Epithelial cell of proximal tubule (primary cell): ENCODE results near the gene PTGR2. TPM values are rescaled to one million over a fixed set of nuclear protein-coding genes. Genes with fewer than 3 reads are reported as not detected.
"Not testable (repeated sequence)": the region's sequence is repeated elsewhere in the genome, so short reads cannot be mapped to it uniquely, and the experiment has no call there.

Experiments
- DNase-seq: peaks from one replicate; pipeline ENCODE4 v3.0.0-alpha.2; 2011; ENCODE audit warnings: low read depth
- H3K4me3 ChIP-seq: 2 replicates; pipeline ENCODE4 v1.5.1; 2011; ENCODE audit warnings: low read depth, mild to moderate bottlenecking, low read length
- total RNA-seq: library from RNA; depleted of rRNA; stranded (reverse); fragments of >200 nt; gene quantifications from 2 replicates; pipeline ENCODE4 v1.2.3, GENCODE V29; 2015
- TF ChIP-seq, protein P1 (sequence below): conservative IDR thresholded peaks from 2 replicates; pipeline ENCODE4 v1.5.1; 2012; ENCODE audit warnings: low read depth, mild to moderate bottlenecking, low read length

PTGR2 gene
- total RNA-seq, 1 donor from 2014 or later = 4.8 TPM

- TF ChIP-seq, protein P1, sequence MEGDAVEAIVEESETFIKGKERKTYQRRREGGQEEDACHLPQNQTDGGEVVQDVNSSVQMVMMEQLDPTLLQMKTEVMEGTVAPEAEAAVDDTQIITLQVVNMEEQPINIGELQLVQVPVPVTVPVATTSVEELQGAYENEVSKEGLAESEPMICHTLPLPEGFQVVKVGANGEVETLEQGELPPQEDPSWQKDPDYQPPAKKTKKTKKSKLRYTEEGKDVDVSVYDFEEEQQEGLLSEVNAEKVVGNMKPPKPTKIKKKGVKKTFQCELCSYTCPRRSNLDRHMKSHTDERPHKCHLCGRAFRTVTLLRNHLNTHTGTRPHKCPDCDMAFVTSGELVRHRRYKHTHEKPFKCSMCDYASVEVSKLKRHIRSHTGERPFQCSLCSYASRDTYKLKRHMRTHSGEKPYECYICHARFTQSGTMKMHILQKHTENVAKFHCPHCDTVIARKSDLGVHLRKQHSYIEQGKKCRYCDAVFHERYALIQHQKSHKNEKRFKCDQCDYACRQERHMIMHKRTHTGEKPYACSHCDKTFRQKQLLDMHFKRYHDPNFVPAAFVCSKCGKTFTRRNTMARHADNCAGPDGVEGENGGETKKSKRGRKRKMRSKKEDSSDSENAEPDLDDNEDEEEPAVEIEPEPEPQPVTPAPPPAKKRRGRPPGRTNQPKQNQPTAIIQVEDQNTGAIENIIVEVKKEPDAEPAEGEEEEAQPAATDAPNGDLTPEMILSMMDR = no peak
- DNase-seq = no peak
- no peak overlapping the region for H3K4me3 ChIP-seq
These were observed 14.0 kb downstream of the PTGR2 start for GRCh38 chr14:73865534-73866113.

GRCh38 chr14:73869754-73870153 is 18.1 kb downstream of the PTGR2 start:
- not testable (repeated sequence) for H3K4me3 ChIP-seq, DNase-seq

DNA sequence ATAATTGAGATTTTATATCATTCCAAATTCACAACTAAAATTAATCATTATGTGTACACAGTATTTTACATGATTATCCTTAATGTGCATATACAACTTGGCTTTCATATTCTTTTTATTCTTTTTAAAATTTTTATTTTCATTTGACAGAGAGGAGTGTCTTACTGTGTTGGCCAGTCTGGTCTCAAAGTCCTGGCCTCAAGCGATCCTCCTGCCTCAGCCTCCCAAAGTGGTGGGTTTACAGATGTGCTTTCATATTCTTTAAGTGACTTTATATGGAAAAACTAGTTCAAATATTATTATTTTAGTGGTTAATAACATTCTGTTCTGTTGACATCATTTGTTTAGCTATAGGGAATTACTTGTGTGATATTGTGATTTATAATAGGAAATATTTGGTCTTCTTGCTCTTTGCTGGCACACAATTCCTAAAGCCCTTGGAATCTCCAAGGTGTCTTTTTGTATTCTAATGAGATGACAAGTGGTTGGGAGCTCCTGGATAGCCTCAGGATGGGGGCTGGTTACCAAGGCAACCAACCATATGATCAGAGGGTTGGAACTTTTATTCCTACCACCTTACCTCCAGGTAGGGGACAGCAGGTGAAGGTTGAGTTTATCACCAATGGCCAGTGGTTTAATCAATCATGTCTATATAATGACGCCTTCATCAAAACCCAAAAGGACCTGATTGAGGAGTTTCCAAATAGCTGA is 19.0 kb downstream of the PTGR2 start:
- DNase-seq = no peak
- no peak overlapping the region for H3K4me3 ChIP-seq
- TF ChIP-seq, protein P1 = no peak

DNA sequence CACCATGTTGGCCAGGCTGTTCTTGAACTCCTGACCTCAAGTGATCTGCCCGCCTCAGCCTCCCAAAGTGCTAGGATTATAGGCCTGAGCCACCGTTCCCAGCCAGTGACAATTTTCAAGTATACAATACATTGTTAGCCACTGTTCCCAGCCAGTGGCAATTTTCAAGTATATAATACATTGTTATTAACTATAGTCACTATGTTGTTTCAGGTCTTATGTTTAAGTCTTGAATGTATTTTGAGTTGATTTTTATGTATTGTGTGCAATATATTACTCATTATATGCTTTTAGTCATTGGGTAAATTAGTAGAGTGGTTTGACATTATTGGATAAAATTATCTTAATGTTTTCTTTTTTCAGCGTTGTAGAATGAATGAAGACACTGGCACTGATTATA is 22.0 kb downstream of the PTGR2 start:
- no peak overlapping the region for H3K4me3 ChIP-seq
- no peak for DNase-seq
- TF ChIP-seq, protein P1 = no peak

DNA sequence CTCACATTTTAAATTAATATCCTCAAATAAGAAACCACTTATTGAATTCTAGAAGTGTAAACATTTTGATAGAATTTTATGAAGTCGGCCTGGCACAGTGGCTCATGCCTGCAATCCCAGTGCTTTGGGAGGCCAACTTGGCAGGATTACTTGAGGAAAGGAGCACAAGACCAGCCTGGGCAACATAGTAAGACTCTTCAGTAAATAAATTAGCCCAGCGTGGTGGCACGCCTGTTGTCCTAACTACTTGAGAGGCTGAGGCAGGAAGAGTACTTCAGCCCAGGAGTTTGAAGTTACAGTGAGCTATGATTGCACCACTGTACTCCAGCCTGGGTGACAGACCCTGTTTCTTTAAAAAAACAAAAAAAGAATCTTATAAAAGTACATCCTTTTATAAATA is 26.2 kb downstream of the PTGR2 start:
- TF ChIP-seq, protein P1 = no peak
- no peak for DNase-seq

DNA sequence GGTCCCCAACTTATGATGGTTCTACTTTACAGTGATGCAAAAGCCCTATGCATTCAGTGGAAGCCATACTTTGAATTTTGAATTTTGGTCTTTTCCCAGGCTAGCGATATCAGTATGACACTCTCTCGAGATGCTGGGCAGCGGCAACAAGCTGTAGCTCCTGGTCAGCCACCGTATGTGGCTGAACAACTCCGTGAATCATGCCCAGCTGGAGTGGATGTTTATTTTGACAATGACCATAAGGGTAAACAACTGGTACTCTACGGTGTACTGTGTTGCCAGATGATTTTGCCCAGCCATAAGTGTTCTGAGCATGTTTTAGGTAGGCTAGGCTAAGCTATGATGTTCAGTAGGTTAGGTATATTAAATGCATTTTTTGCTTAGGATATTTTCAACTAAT is 26.8 kb downstream of the PTGR2 start:
- TF ChIP-seq, protein P1 = no peak
- no peak for DNase-seq
- H3K4me3 ChIP-seq = no peak overlapping the region

More for the DNA sequence above, 26.2 kb downstream of the PTGR2 start:
- H3K4me3 ChIP-seq = no peak overlapping the region

- H3K4me3 ChIP-seq = no peak overlapping the region
- TF ChIP-seq, protein P1 = no peak
- DNase-seq = no peak
These were observed 27.4 kb downstream of the PTGR2 start for GRCh38 chr14:73879027-73879426.
